Ramos (cell line): Measurements from ENCODE around the gene UNC5A.

ENCODE experiments used
- in situ Hi-C: fragments of 300-500 bp; cut with MboI; formaldehyde crosslinking; loops from one replicate; pipeline ENCODE4 v1.14.3; 2022; ENCODE audit warnings: low sequenced_read_pairs; ENCODE audit not compliant: unreplicated experiment

UNC5A gene

DNA sequence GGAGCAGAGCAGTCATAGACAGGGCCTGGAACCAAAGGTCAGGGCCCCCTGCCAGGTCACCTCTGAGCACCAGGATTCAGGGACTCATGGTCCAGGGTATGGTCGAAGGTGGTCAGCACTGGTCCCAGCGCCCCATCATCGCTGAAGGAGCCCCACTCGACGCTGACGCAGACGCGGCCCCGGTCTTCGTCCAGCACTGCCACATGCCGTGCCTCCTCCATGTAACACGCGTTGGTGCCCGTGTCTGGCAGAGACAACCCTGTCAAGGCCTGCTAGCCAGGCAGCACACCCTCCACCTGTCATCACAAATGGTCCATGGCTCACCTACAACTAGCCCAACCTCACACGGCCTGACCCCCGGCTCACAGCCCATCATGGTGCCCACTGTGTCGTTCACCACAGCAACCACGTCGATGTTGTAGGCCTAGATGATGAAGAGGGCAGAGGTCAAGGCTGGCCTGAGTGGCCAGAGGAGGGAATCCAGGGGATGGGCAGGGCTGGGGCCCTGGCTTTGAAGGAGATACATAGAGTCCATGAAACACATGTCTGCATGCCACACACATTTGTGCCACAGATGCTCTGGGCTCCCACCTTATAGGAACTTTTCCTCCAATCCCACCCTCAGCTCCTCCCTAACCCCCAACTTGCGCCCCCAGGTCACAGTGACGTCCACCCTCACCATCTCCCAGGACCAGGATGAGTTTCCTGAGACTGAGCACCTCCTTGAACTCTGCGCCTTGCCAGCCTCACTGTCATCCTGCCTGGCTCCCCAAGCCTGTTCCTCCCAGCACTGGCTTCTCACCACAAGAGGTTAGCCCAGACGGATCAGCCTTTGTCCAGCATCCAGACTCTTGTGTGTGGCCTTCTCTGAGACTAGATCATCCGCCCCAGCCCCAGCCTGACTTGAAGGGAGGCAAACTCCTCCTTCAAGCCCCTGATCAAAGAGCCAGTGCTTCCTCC is 79.2 kb downstream of the UNC5A start:
- in situ Hi-C loops = no loop called here

DNA sequence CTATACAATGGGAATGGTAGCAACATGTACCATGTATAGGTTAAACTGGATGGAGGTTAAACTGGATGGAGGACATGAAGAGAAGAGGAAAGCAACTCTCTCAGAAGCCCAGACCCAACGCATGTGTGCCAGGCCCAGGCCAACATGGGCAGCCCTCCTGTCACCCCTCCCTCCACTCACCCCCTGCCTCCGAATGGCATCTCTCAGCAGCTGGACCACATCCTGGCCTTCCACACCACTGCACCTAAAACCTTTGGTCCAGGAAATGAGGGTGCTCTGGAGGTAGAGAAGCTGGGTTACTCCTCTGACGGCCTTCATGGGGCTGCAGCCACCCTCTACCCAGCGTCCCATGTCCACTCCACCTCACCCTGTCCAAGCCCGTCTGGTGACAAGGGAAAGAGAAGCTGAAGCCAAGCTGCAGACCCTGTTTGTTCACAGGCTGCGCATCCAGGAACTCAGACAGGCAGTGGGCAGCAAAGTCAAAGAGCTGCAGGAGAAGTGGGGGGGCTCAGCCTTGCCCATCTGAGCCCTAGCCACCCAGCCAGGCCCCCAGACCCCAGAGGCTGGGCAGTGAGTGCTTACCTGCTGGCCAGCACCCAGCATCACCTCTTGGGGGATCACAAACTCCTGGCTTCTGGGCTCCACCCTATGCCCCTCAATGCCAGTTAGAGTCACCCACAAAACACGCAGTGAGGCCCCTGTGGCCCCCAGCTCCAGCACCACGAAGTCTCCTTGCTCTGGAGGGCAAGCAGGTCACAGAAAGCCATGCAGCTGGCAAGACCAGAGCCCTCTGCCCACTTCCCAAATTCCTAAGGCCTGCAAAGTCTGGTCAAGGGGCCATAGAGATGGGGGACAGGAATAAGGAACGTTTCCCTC is 80.3 kb downstream of the UNC5A start:
- in situ Hi-C loops = no loop called here

- in situ Hi-C loops = no loop called here
Measured at GRCh38 chr5:176891331-176891958, 81.1 kb downstream of the UNC5A start.

GRCh38 chr5:176892663-176893062 is 82.3 kb downstream of the UNC5A start:
- in situ Hi-C loops = no loop called here

GRCh38 chr5:176894298-176894697 is 83.9 kb downstream of the UNC5A start:
- in situ Hi-C loops = no loop called here

DNA sequence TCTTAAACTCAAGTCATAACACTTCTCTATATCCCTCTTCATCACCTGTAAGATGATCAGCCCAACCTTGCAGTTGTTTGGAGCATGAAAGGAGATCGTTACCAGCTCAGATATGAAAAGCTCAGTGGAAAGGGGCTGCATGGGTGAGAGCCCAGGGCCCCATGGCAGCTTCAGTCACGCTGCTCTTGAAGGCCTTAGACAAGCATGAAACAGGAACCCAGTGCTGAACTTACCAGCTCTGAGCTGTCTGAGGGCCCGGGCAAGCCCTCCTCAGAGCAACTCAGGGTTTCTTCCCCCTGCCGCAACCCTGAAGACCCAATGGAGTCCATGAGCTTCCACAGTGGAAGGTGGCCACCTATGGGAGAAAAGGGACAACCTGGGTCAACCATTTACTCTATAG is 85.5 kb downstream of the UNC5A start:
- in situ Hi-C loops = no loop called here

DNA sequence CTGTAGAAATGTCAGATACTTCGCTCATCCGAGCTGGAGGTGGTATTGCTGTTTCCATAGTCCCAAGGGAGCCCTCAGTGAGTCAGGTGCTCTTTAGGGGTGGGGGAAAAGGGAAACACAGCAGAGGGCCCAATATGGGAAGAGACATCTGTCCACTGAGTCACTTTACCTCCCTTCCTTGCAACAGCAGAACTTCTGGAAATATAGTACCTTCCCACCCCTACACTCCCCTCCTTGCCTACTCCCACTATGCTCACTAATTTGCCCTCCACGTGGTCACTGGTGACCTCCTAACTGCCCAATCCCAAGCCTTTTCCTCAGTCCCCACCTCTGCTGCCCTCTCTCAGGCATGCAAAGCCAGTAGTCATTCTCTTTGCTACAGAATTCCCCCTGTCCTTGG is 86.9 kb downstream of the UNC5A start:
- in situ Hi-C loops = no loop called here

GRCh38 chr5:176899296-176899891 is 89.0 kb downstream of the UNC5A start, which contains the start of gene HK3:
Gene HK3 (minus strand): TSS chr5:176899346. CDS start chr5:176896159, 3,187 bp downstream.
- in situ Hi-C loops = no loop called here

DNA sequence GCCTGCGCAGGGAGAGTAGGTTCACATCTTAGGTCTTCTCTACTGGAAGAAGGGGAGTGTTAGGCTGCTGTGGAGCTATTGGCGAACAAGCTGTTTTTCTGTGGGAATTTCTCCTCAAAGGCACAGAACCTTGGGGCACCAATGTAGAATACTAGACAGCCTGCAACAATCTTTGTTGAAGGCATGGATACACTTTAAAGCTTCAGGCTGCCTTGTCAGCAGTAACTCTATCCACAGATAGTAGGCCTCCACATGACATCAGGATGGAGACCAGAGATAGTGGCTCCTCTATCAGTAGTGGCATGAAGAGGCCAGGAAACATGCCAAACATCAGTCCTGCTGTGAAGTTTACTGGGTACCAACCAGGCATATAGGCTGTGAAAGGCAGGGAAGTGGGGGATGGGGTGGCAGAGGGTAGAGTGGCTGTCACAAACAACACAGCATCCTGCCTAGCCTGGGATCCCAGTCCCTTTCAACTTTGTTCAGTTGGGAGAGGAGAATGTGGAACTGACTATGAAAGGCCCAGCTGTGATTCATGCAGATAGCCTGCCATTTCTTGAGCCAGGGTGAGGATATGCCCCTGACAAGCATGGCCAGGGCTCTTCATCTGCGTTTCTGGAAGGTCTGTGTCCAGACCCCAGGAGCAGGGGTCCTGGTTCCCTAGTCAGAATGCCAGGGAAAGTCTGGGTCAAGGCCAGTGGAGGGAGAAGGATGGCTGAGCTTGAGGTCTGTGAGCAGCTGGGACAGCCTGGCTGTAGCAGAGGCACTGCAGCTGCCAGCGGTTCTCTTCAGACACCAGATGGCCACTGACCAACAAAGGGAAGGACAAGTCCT is 89.8 kb downstream of the UNC5A start:
- in situ Hi-C loops = no loop called here

- in situ Hi-C loops = no loop called here
Measured at GRCh38 chr5:176900780-176901204, 90.4 kb downstream of the UNC5A start.

DNA sequence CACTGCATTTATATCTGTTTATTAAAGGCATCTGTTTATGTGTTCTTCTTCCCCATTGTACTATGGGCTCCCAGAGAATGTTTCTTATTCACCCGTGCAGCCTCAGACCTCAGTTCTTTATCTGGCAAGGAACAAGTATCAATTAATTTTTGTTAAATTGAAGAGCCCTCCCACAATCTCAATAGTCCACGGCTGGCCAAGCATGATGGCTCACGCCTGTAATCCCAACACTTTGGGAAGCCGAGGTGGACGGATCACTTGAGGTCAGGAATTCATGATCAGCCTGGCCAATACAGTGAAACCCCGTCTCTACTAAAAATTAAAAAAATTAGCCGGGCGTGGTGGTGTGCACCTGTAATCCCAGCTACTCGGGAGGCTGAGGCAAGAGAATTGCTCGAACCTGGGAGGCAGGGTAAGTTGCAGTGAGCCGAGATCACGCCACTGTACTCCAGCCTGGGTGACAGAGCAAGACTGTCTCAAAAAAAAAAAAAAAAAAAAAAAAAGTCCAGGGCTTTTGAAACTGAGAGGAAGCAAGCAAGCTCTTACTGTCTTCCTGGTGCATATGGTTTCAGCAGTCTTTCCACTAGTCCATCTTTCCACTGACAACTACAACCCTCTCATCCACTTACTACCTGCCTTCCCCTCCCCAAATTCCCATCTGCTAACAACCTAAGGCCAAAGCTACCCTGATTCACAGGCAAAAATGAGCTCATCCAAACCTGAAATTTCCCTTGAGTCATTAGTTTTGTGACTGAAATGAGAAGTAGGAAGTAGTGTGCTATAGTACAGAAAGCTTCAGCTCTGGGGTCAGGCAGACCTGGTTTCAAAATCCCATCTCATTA is 91.1 kb downstream of the UNC5A start:
- in situ Hi-C loops = no loop called here

DNA sequence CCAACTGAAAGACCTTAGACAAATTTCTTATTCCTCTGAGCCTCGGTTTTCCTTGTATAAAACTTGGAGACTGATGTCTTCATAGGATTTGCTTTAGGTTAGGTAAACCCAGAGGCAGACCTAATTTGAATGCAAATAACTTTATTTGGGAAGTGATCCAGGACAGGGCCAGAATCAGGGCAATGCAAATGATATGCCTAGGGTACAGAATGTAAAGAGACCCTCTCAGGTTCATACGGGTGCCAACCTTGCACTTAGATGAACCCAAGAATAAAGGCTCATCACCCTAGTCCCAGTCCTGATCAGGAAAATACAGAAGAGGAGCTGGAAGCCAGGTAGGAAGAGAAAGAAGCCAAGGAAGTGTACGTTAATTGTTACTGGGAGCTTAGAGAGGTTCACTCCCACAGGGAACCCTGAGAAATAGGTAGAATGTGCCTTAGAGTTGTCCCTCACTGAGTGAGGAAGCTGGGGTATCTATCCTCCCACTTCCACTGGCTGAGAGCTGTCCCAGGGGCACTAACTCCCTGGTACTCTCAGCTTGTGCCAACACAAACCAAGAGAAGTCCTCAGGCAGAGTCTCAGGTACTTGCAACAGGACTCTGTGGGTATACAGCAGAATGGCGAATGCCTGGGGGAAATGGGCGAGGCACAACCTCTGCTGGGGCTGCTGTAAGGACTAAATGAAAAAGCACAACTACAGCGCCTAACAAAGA is 91.9 kb downstream of the UNC5A start:
- in situ Hi-C loops = no loop called here

GRCh38 chr5:176902911-176903664 is 92.7 kb downstream of the UNC5A start:
- in situ Hi-C loops = no loop called here

- in situ Hi-C loops = no loop called here
Measured at GRCh38 chr5:176904276-176904675, 93.9 kb downstream of the UNC5A start.

DNA sequence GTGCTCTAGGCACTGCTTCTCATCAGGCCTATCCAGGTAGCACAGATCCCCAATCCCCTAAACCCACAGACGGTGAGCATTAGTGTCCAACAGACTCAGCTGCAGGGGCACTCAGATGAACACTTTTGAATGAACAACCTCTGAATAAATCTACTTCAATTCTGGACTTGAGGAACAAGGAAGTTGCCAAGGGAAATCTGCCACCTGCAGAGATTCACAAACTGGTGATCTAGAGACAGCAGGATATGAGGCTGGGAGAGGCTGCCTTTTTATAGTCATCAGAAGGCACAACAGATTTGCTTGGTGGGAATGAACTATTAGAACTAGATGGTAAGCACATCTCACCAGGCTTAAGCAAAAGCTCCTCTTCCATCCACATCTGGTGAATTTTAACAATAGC is 95.8 kb downstream of the UNC5A start:
- in situ Hi-C loops = no loop called here

DNA sequence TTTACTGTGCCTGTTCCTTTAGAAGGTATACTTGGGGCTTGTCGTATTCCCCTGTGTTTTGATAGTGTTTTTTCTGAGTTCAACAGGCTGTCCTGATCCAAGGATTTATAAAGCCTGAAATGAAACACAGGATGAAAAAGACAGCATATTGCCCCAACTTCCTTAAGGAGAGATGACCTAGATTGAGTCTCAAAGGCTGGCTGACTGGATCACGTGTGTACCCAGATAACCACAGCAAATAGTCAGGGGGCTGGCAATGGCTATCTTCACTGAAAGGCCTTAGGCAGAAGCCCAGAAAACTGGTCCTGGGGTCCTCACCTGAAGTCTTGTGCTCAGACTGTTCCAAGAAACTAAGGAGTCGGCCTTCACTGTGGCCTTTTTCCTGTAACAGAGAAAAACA is 96.4 kb downstream of the UNC5A start:
- in situ Hi-C loops = no loop called here
